Measurements from ENCODE around the gene USP4. TPM values are rescaled to one million over a fixed set of nuclear protein-coding genes. Genes with fewer than 3 reads are reported as not detected.
A peak's percentile ranks its signal among the peaks of the same experiment; 100 is the strongest.

USP4 gene
- total and polyA plus RNA-seq, 2 experiments from 2014 or later: 11.2 to 50.9 TPM

GRCh38 chr3:49276475-49277382 is 63.1 kb downstream of the USP4 start, which contains the start of gene C3orf62:
C3orf62 (minus strand) TSS chr3:49277232; CDS start chr3:49276872, 360 bp downstream.
- no peaks in the 10 kb centered on the region for H4K20me1 ChIP-seq (ENCODE audit: insufficient read depth)
- peak; percentile 95 for DNase-seq
- H3K27me3 ChIP-seq (replicated peaks; ENCODE audit: insufficient read depth): no peaks in the 10 kb centered on the region
- peak within 1 kb of the TSS; percentile 68 for H3K4me3 ChIP-seq
- in situ Hi-C loops (cut with MboI): no loop called here
- peaks cover 29% of the 10 kb centered on the region for H3K4me1 ChIP-seq (ENCODE audit: insufficient read depth)
- peaks cover 37% of the 10 kb centered on the region for H3F3A ChIP-seq (ENCODE audit: insufficient read depth)
- WGBS, 2 experiments (ENCODE audit: low coverage in 1 of 2, low lambda C conversion rate in 2 of 2, missing lambda C conversion rate in 2 of 2): 3 to 4% methylated on average over 40 to 51 of the region's 51 CpGs
- H3K27ac ChIP-seq: peak within 1 kb of the TSS; percentile 87
- no peaks in the 10 kb centered on the region for H3K9me3 ChIP-seq (ENCODE audit: low read depth)
- H2AFZ ChIP-seq: peak within 1 kb of the TSS; percentile 85
- H3K4me2 ChIP-seq (ENCODE audit: unreplicated experiment): peak within 1 kb of the TSS; percentile 85
- H3K9ac ChIP-seq: peak within 1 kb of the TSS; percentile 89
- TF ChIP-seq EZH2 (IDR thresholded peaks at IDR 0.05; ENCODE audit: insufficient read depth, poor library complexity, severe bottlenecking) (no peak), EZH2phosphoT487 (IDR thresholded peaks at IDR 0.05; ENCODE audit: insufficient read depth, low read depth) (no peak)
- H3K9me2 ChIP-seq (ENCODE audit: insufficient read depth): no peaks in the 10 kb centered on the region
- H3K79me2 ChIP-seq (ENCODE audit: insufficient read depth): no peaks in the 10 kb centered on the region
- peaks cover 6% of the 10 kb centered on the region for H3K36me3 ChIP-seq (ENCODE audit: low read depth)

DNA sequence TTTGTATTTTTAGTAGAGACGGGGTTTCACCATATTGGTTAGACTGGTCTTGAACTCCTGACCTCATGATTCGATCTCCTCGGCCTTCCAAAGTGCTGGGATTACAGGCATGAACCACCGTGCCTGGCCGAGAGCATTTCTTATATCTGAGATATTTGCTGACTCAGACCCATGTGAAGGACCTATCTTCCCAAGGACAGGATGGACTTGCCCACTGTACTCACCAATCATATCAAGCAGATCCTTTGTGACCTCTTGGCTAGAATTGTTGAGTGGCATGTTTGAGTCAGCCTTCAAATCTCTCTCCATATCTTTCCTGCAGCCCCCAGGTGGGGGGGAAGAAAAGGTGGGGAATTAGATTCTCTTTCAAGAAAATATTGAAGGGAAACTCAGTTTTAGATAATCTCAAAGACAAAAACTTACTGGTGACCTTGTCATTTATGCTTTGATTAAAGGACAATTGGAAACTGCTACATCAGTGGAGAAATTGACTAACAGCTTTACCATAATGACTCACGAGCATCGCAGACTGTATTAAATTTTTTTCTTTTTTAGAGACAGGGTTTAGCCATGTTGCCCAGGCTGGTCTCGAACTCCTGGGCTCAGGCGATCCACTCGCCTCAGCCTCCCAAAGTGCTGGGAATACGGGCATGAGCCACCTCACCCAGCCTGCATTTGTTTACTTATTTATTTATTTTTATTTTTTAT is 65.9 kb downstream of the USP4 start:
- peaks cover 6% of the 10 kb centered on the region; the same call in 1 of the 2 replicates for H3K36me3 ChIP-seq (ENCODE audit: low read depth)
- peaks cover 18% of the 10 kb centered on the region for H3K4me1 ChIP-seq (ENCODE audit: insufficient read depth)
- no peaks in the 10 kb centered on the region for H3K79me2 ChIP-seq (ENCODE audit: insufficient read depth)
- DNase-seq: no peak
- no peaks in the 10 kb centered on the region for H3K9me3 ChIP-seq (ENCODE audit: low read depth)
- no peaks in the 10 kb centered on the region for H4K20me1 ChIP-seq (ENCODE audit: insufficient read depth)
- no peaks in the 10 kb centered on the region for H3K27me3 ChIP-seq (replicated peaks; ENCODE audit: insufficient read depth)
- WGBS, 2 experiments (ENCODE audit: low coverage in 1 of 2, low lambda C conversion rate in 2 of 2, missing lambda C conversion rate in 2 of 2): 95 to 98% methylated on average over 11 of the region's 11 CpGs
- no peak overlapping the region for H3K4me3 ChIP-seq
- H3K9me2 ChIP-seq (ENCODE audit: insufficient read depth): no peaks in the 10 kb centered on the region
- no peak overlapping the region for H3K4me2 ChIP-seq (ENCODE audit: unreplicated experiment)
- H3K9ac ChIP-seq: no peak overlapping the region
- no peak overlapping the region for H3K27ac ChIP-seq
- H3F3A ChIP-seq (ENCODE audit: insufficient read depth): peaks cover 30% of the 10 kb centered on the region
- in situ Hi-C loops (cut with MboI): no loop called here
- H2AFZ ChIP-seq: no peak overlapping the region
- TF ChIP-seq EZH2 (IDR thresholded peaks at IDR 0.05; ENCODE audit: insufficient read depth, poor library complexity, severe bottlenecking) (no peak), EZH2phosphoT487 (IDR thresholded peaks at IDR 0.05; ENCODE audit: insufficient read depth, low read depth) (no peak)

GRCh38 chr3:49271047-49271446 is 68.8 kb downstream of the USP4 start:
- no peaks in the 10 kb centered on the region for H3K36me3 ChIP-seq (ENCODE audit: low read depth)
- H3K4me1 ChIP-seq (ENCODE audit: insufficient read depth): peaks cover 1% of the 10 kb centered on the region; the same call in 1 of the 2 replicates
- in situ Hi-C loops (cut with MboI): no loop called here
- no peak overlapping the region for H3K4me2 ChIP-seq (ENCODE audit: unreplicated experiment)
- 44 to 49% methylated on average over 4 of the region's 4 CpGs for WGBS, 2 experiments (ENCODE audit: low coverage in 1 of 2, low lambda C conversion rate in 2 of 2, missing lambda C conversion rate in 2 of 2)
- TF ChIP-seq EZH2 (IDR thresholded peaks at IDR 0.05; ENCODE audit: insufficient read depth, poor library complexity, severe bottlenecking) (no peak), EZH2phosphoT487 (IDR thresholded peaks at IDR 0.05; ENCODE audit: insufficient read depth, low read depth) (no peak)
- no peak overlapping the region for H3K9ac ChIP-seq
- peaks cover 9% of the 10 kb centered on the region for H3F3A ChIP-seq (ENCODE audit: insufficient read depth)
- no peaks in the 10 kb centered on the region for H3K27me3 ChIP-seq (replicated peaks; ENCODE audit: insufficient read depth)
- no peaks in the 10 kb centered on the region for H4K20me1 ChIP-seq (ENCODE audit: insufficient read depth)
- H3K9me2 ChIP-seq (ENCODE audit: insufficient read depth): no peaks in the 10 kb centered on the region
- no peak overlapping the region for H3K4me3 ChIP-seq
- H3K9me3 ChIP-seq (ENCODE audit: low read depth): no peaks in the 10 kb centered on the region
- H3K79me2 ChIP-seq (ENCODE audit: insufficient read depth): no peaks in the 10 kb centered on the region
- no peak for DNase-seq
- H3K27ac ChIP-seq: no peak overlapping the region
- H2AFZ ChIP-seq: no peak overlapping the region

- Histone ChIP-seq H3F3A (ENCODE audit: insufficient read depth) (0 out of 2 replicates have a peak, but pooled peaks cover 8% of the 10 kb centered on the region), H3K27me3 (replicated peaks; ENCODE audit: insufficient read depth) (no peaks in the 10 kb centered on the region), H3K36me3 (ENCODE audit: low read depth) (no peaks in the 10 kb centered on the region), H3K27ac (no peak overlapping the region), H3K9ac (no peak overlapping the region), H3K4me1 (ENCODE audit: insufficient read depth) (no peaks in the 10 kb centered on the region), H4K20me1 (ENCODE audit: insufficient read depth) (no peaks in the 10 kb centered on the region), H3K4me3 (no peak overlapping the region), H3K9me2 (ENCODE audit: insufficient read depth) (no peaks in the 10 kb centered on the region), H3K9me3 (ENCODE audit: low read depth) (no peaks in the 10 kb centered on the region), H2AFZ (no peak overlapping the region), H3K79me2 (ENCODE audit: insufficient read depth) (no peaks in the 10 kb centered on the region), H3K4me2 (ENCODE audit: unreplicated experiment) (no peak overlapping the region)
- in situ Hi-C loops (cut with MboI): no loop called here
- TF ChIP-seq EZH2phosphoT487 (IDR thresholded peaks at IDR 0.05; ENCODE audit: insufficient read depth, low read depth) (no peak), EZH2 (IDR thresholded peaks at IDR 0.05; ENCODE audit: insufficient read depth, poor library complexity, severe bottlenecking) (no peak)
- 98 to 100% methylated on average over 2 of the region's 2 CpGs for WGBS, 2 experiments (ENCODE audit: low coverage in 1 of 2, low lambda C conversion rate in 2 of 2, missing lambda C conversion rate in 2 of 2)
- no peak for DNase-seq
These were observed 69.7 kb downstream of the USP4 start for GRCh38 chr3:49270156-49270500.
